ENCODE measurements around the gene SMCO3. TPM values are rescaled to one million over a fixed set of nuclear protein-coding genes. Genes with fewer than 3 reads are reported as not detected.

SMCO3 gene
- total and polyA plus RNA-seq, 2 of the 13 experiments (the other 11 are each of a cell fraction or from before 2014, with no cell fraction given), result 0.29 to 0.42 TPM

DNA sequence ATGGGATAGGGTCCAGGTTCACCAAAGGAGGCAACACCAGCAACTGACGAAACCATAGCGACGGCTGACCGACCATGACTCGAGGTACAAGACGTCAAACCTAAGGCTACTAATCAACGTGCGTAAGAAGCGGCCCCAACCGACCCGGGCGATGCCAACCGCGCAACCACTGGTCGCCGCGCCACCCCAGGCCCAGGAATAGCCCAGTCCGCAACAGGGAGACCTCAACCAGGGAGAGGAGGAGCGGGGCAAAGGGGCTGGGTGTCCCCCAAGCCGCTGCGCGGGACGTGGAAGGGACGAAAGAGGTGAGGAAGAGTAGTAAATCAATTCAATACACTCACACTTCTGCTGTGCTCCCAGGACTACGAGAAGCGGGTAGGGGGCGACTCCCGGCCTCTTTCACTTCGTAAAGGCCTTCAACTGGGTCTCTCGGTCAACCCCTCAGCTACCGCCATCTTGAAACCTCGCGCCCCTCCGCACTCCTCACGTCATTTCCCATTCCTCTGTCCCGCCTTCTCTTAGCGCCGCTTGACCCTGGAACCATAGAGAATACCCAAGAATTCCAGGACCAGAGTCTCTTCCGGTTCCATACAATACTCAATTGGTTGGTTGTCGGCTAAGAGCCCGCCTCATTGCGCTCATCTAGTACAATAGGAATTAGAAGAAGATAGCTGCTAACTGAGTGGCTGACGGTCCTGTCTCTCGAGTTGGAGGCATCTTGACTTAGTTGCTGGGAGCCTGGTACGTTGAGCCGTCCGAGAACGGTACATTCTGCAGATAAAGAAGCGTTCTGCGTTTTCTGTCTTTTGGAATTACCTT, 10.8 kb downstream of the SMCO3 start, which contains the start of the genes C12orf60 and WBP11 (continued):
- TF ChIP-seq HIC2 (CRISPR knock-in tag; IDR thresholded peaks at IDR 0.05; ENCODE audit: low read depth), result no peak
- TF ChIP-seq, protein P1, sequence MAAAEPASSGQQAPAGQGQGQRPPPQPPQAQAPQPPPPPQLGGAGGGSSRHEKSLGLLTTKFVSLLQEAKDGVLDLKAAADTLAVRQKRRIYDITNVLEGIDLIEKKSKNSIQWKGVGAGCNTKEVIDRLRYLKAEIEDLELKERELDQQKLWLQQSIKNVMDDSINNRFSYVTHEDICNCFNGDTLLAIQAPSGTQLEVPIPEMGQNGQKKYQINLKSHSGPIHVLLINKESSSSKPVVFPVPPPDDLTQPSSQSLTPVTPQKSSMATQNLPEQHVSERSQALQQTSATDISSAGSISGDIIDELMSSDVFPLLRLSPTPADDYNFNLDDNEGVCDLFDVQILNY (CRISPR knock-in tag; conservative IDR thresholded peaks at IDR 0.05), result peak; percentile 79
- TF ChIP-seq ZFP36L1 (CRISPR knock-in tag; IDR thresholded peaks at IDR 0.05), result no peak
- no peak for TF ChIP-seq ZNF33A (CRISPR knock-in tag; IDR thresholded peaks at IDR 0.05; ENCODE audit: borderline replicate concordance)
- no peak for TF ChIP-seq ZNF343 (CRISPR knock-in tag; IDR thresholded peaks at IDR 0.05)
- no peak for TF ChIP-seq PRDM15 (CRISPR knock-in tag; IDR thresholded peaks at IDR 0.05)
- peak; percentile 96 for TF ChIP-seq KMT2B (CRISPR knock-in tag; IDR thresholded peaks at IDR 0.05)
- no peak for TF ChIP-seq BCLAF1 (IDR thresholded peaks at IDR 0.05)
- TF ChIP-seq HMGXB3 (CRISPR knock-in tag; IDR thresholded peaks at IDR 0.05; ENCODE audit: borderline replicate concordance), result 0 out of 2 replicates have a peak, but pooled peaks have one; percentile 56
- no peak; the same call in 1 of the 2 replicates for TF ChIP-seq MEF2D (CRISPR knock-in tag; IDR thresholded peaks at IDR 0.05)
- no peak for TF ChIP-seq ZNF768 (CRISPR knock-in tag; IDR thresholded peaks at IDR 0.05)
- peak; percentile 52 for TF ChIP-seq IKZF4 (CRISPR knock-in tag; IDR thresholded peaks at IDR 0.05; ENCODE audit: borderline replicate concordance, low read depth, not compliant biosample characterization)
- no peak for TF ChIP-seq ISX (CRISPR knock-in tag; conservative IDR thresholded peaks at IDR 0.05)
